DMS53 (cell line): Measurements from ENCODE around the gene PLSCR1.
A peak's percentile ranks its signal among the peaks of the same experiment; 100 is the strongest.
"Not testable (repeated sequence)": the region's sequence is repeated elsewhere in the genome, so short reads cannot be mapped to it uniquely, and the experiment has no call there.

Source experiments
- DNase-seq: peaks from one replicate; lab custom pipeline; 2025; lab: John Stamatoyannopoulos, UW

PLSCR1 gene

GRCh38 chr3:146550070-146550615 is 5.7 kb upstream of the PLSCR1 start:
- no peak for DNase-seq

GRCh38 chr3:146547235-146547835 is 2.9 kb upstream of the PLSCR1 start:
- no peak for DNase-seq

- no peak for DNase-seq
Observed at GRCh38 chr3:146546366-146546965, 2.1 kb upstream of the PLSCR1 start.

- DNase-seq: no peak
Observed at GRCh38 chr3:146544929-146545528, 622 bp upstream of the PLSCR1 start.

- peak; percentile 22 for DNase-seq
Observed at GRCh38 chr3:146543461-146544001, 876 bp downstream of the PLSCR1 start.

GRCh38 chr3:146542978-146543377 is 1.4 kb downstream of the PLSCR1 start:
- DNase-seq: no peak

- no peak for DNase-seq
Observed at GRCh38 chr3:146542179-146542578, 2.2 kb downstream of the PLSCR1 start.

- no peak for DNase-seq
Observed at GRCh38 chr3:146540978-146541377, 3.4 kb downstream of the PLSCR1 start.

- DNase-seq: no peak
Observed at GRCh38 chr3:146540236-146540635, 4.2 kb downstream of the PLSCR1 start.

GRCh38 chr3:146539315-146539714 is 5.1 kb downstream of the PLSCR1 start:
- no peak for DNase-seq

GRCh38 chr3:146537603-146538002 is 6.8 kb downstream of the PLSCR1 start:
- DNase-seq: no peak

- no peak for DNase-seq
Observed at GRCh38 chr3:146536681-146537080, 7.7 kb downstream of the PLSCR1 start.

GRCh38 chr3:146532406-146532805 is 12.0 kb downstream of the PLSCR1 start:
- no peak for DNase-seq

- no peak for DNase-seq
Observed at GRCh38 chr3:146530609-146531008, 13.8 kb downstream of the PLSCR1 start.

GRCh38 chr3:146529021-146529420 is 15.4 kb downstream of the PLSCR1 start:
- no peak for DNase-seq

- DNase-seq: no peak
Observed at GRCh38 chr3:146524961-146525360, 19.4 kb downstream of the PLSCR1 start.

- no peak for DNase-seq
Observed at GRCh38 chr3:146523531-146523930, 20.9 kb downstream of the PLSCR1 start.

- not testable (repeated sequence) for DNase-seq
Observed at GRCh38 chr3:146522174-146523158, 21.9 kb downstream of the PLSCR1 start.

- no peak for DNase-seq
Observed at GRCh38 chr3:146521394-146521793, 23.0 kb downstream of the PLSCR1 start.

GRCh38 chr3:146519810-146520209 is 24.6 kb downstream of the PLSCR1 start:
- DNase-seq: no peak

GRCh38 chr3:146517684-146518435 is 26.5 kb downstream of the PLSCR1 start:
- peak; percentile 93 for DNase-seq
